ENCODE measurements around the gene EED. TPM values are rescaled to one million over a fixed set of nuclear protein-coding genes. Genes with fewer than 3 reads are reported as not detected.
A peak's percentile ranks its signal among the peaks of the same experiment; 100 is the strongest.
"Not testable (repeated sequence)": the region's sequence is repeated elsewhere in the genome, so short reads cannot be mapped to it uniquely, and the experiment has no call there.

The EED gene
- polyA plus RNA-seq, 3 donors = 2.3 to 17.8 (median 5.1) TPM

DNA sequence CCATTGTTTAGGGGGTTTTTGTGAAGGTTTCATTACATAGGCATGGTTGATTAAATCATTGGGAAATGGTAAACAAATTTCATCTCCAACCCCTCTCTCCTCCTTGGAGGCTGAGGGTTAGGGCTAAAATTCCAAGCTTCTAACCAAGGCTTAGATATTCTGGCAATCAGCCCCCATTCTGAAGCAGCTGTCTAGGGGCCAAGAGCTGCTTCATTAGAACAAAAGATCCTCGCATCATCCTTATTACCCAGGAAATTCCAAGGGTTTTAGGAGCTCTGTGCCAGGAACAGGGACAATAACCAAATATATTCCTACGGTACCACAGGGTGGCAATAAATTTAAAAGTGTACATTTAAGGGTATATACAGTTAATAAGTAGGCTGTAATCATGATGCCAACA is 22.5 kb upstream of the EED start:
- 83% methylated on average over 1 of the region's 2 CpGs for WGBS (ENCODE audit: insufficient coverage)
- Histone ChIP-seq H3K4me3 (replicated peaks in 1 of 3; ENCODE audit: low read depth in 2 of 3, low read length in 3 of 3) (no peak overlapping the region), H3K36me3 (replicated peaks in 1 of 2; ENCODE audit: control insufficient read depth in 1 of 2, insufficient read depth in 2 of 2, low read length in 2 of 2) (no peaks in the 10 kb centered on the region), H2AFZ (ENCODE audit: insufficient read depth, low read depth, low read length, poor library complexity, severe bottlenecking) (no peak overlapping the region), H4K20me1 (ENCODE audit: insufficient read depth, low read length) (no peaks in the 10 kb centered on the region), H3K27me3 (ENCODE audit: control insufficient read depth in 2 of 2, insufficient read depth in 2 of 2, low read length in 2 of 2) (no peaks in the 10 kb centered on the region), H3K9me3 (replicated peaks in 1 of 2; ENCODE audit: control insufficient read depth in 1 of 2, insufficient read depth in 1 of 2, low read length in 2 of 2) (peaks cover 0 to 4% of the 10 kb centered on the region in 2 donors), H3K4me2 (replicated peaks; ENCODE audit: extremely low read depth, low read length, poor library complexity, severe bottlenecking) (no peak overlapping the region), H3K27ac (ENCODE audit: low read depth in 1 of 2, low read length in 2 of 2) (no peak overlapping the region), H3K79me2 (ENCODE audit: insufficient read depth, low read length) (no peaks in the 10 kb centered on the region), H3K4me1 (ENCODE audit: control insufficient read depth in 1 of 2, insufficient read depth in 2 of 2, low read length in 2 of 2) (peaks cover 10 to 12% of the 10 kb centered on the region in 2 donors), H3K9ac (ENCODE audit: insufficient read depth, low read length, poor library complexity, severe bottlenecking) (no peak overlapping the region)
- H3K27me3 Mint-ChIP-seq (ENCODE audit: low read depth in 3 of 3) = peaks cover 0 to 2% (median 0%) of the 10 kb centered on the region in 3 donors
- no peak for DNase-seq
- H3K4me3 Mint-ChIP-seq = no peak overlapping the region
- H3K9me3 Mint-ChIP-seq = peaks cover 5 to 10% (median 9%) of the 10 kb centered on the region in 7 donors
- intact Hi-C loops (cut with micrococcal nuclease) = no loop called here
- no peaks in the 10 kb centered on the region for H3K36me3 Mint-ChIP-seq
- H3K27ac Mint-ChIP-seq = no peak overlapping the region
- peaks cover 20% of the 10 kb centered on the region for H3K4me1 Mint-ChIP-seq
- TF ChIP-seq, protein P1, sequence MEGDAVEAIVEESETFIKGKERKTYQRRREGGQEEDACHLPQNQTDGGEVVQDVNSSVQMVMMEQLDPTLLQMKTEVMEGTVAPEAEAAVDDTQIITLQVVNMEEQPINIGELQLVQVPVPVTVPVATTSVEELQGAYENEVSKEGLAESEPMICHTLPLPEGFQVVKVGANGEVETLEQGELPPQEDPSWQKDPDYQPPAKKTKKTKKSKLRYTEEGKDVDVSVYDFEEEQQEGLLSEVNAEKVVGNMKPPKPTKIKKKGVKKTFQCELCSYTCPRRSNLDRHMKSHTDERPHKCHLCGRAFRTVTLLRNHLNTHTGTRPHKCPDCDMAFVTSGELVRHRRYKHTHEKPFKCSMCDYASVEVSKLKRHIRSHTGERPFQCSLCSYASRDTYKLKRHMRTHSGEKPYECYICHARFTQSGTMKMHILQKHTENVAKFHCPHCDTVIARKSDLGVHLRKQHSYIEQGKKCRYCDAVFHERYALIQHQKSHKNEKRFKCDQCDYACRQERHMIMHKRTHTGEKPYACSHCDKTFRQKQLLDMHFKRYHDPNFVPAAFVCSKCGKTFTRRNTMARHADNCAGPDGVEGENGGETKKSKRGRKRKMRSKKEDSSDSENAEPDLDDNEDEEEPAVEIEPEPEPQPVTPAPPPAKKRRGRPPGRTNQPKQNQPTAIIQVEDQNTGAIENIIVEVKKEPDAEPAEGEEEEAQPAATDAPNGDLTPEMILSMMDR (IDR thresholded peaks at IDR 0.05) = no peak

DNA sequence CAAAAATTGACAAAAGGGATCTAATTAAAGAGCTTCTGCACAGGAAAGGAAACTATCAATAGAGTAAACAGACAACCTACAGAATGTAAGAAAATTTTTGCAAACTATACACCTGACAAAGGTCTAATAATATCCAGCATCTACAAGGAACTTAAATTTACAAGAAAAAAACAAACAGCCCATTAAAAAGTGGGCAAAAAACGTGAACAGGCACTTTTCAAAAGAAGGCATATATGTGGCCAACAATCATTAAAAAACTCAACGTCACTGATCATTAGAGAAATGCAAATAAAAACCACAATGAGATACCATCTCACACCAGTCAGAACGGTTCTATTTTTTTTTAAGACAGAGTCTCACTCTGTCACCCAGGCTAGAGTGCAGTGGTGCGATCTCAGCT is 20.0 kb upstream of the EED start:
- H3K4me2 ChIP-seq (replicated peaks; ENCODE audit: extremely low read depth, low read length, poor library complexity, severe bottlenecking); H2AFZ ChIP-seq (ENCODE audit: insufficient read depth, low read depth, low read length, poor library complexity, severe bottlenecking); H3K4me3 ChIP-seq (replicated peaks in 1 of 3; ENCODE audit: low read depth in 2 of 3, low read length in 3 of 3); H3K4me1 Mint-ChIP-seq; H3K27me3 Mint-ChIP-seq (ENCODE audit: low read depth in 3 of 3); H3K27me3 ChIP-seq (ENCODE audit: control insufficient read depth in 2 of 2, insufficient read depth in 2 of 2, low read length in 2 of 2); H3K36me3 ChIP-seq (replicated peaks in 1 of 2; ENCODE audit: control insufficient read depth in 1 of 2, insufficient read depth in 2 of 2, low read length in 2 of 2); H3K27ac Mint-ChIP-seq; H3K79me2 ChIP-seq (ENCODE audit: insufficient read depth, low read length); H4K20me1 ChIP-seq (ENCODE audit: insufficient read depth, low read length); H3K4me3 Mint-ChIP-seq; H3K27ac ChIP-seq (ENCODE audit: low read depth in 1 of 2, low read length in 2 of 2); H3K4me1 ChIP-seq (ENCODE audit: control insufficient read depth in 1 of 2, insufficient read depth in 2 of 2, low read length in 2 of 2); DNase-seq; H3K9me3 ChIP-seq (replicated peaks in 1 of 2; ENCODE audit: control insufficient read depth in 1 of 2, insufficient read depth in 1 of 2, low read length in 2 of 2); H3K9ac ChIP-seq (ENCODE audit: insufficient read depth, low read length, poor library complexity, severe bottlenecking); intact Hi-C loops (cut with micrococcal nuclease); H3K36me3 Mint-ChIP-seq: not testable (repeated sequence)
- peaks cover 5 to 12% (median 9%) of the 10 kb centered on the region in 7 donors for H3K9me3 Mint-ChIP-seq
- 50% methylated on average over 2 of the region's 4 CpGs for WGBS (ENCODE audit: insufficient coverage)

DNA sequence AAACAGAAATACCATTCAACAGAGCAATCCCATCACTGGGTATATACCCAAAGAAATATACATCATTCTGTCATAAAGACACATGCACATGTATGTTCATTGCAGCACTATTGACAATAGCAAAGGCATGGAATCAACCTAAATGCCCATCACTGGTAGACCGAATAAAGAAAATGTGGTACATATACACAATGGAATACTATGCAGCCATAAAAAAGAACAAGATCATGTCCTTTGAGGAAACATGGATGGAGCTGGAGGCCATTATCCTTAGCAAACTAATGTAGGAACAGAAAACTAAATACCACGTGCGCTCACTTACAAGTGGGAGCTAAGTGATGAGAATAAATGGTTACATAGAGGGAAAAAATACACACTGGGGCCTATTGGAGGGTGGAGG is 19.2 kb upstream of the EED start:
- intact Hi-C loops (cut with micrococcal nuclease); H3K27me3 Mint-ChIP-seq (ENCODE audit: low read depth in 3 of 3); H4K20me1 ChIP-seq (ENCODE audit: insufficient read depth, low read length); H3K27me3 ChIP-seq (ENCODE audit: control insufficient read depth in 2 of 2, insufficient read depth in 2 of 2, low read length in 2 of 2); H3K36me3 Mint-ChIP-seq; H3K4me3 ChIP-seq (replicated peaks in 1 of 3; ENCODE audit: low read depth in 2 of 3, low read length in 3 of 3); H3K4me3 Mint-ChIP-seq; H3K4me1 ChIP-seq (ENCODE audit: control insufficient read depth in 1 of 2, insufficient read depth in 2 of 2, low read length in 2 of 2); H3K4me2 ChIP-seq (replicated peaks; ENCODE audit: extremely low read depth, low read length, poor library complexity, severe bottlenecking); H3K4me1 Mint-ChIP-seq; H2AFZ ChIP-seq (ENCODE audit: insufficient read depth, low read depth, low read length, poor library complexity, severe bottlenecking); H3K9ac ChIP-seq (ENCODE audit: insufficient read depth, low read length, poor library complexity, severe bottlenecking); DNase-seq; H3K36me3 ChIP-seq (replicated peaks in 1 of 2; ENCODE audit: control insufficient read depth in 1 of 2, insufficient read depth in 2 of 2, low read length in 2 of 2); H3K79me2 ChIP-seq (ENCODE audit: insufficient read depth, low read length); H3K9me3 ChIP-seq (replicated peaks in 1 of 2; ENCODE audit: control insufficient read depth in 1 of 2, insufficient read depth in 1 of 2, low read length in 2 of 2); H3K27ac ChIP-seq (ENCODE audit: low read depth in 1 of 2, low read length in 2 of 2): not testable (repeated sequence)
- peak overlapping the region in 1 of 7 donors; percentile 7 for H3K27ac Mint-ChIP-seq
- peaks cover 5 to 12% (median 9%) of the 10 kb centered on the region in 7 donors for H3K9me3 Mint-ChIP-seq
- no CpG with 5 or more reads among the region's 3 CpGs for WGBS (ENCODE audit: insufficient coverage)

Data from CD14-positive monocyte (primary cell).